Stimulated activated CD4-positive, alpha-beta T cell treated with anti-CD3 and anti-CD28 coated beads, Interleukin-15, amount 100 ng/mL, for 1 hour (primary cell): ENCODE measurements around the gene GREB1.

Experiments
- DNase-seq, 2 donors: peaks; one replicate each; pipeline ENCODE4 v3.0.0-alpha.2; 2020; ENCODE audit warnings: low read depth in 1 of 2, low spot score in 1 of 2

The GREB1 gene, protein sequence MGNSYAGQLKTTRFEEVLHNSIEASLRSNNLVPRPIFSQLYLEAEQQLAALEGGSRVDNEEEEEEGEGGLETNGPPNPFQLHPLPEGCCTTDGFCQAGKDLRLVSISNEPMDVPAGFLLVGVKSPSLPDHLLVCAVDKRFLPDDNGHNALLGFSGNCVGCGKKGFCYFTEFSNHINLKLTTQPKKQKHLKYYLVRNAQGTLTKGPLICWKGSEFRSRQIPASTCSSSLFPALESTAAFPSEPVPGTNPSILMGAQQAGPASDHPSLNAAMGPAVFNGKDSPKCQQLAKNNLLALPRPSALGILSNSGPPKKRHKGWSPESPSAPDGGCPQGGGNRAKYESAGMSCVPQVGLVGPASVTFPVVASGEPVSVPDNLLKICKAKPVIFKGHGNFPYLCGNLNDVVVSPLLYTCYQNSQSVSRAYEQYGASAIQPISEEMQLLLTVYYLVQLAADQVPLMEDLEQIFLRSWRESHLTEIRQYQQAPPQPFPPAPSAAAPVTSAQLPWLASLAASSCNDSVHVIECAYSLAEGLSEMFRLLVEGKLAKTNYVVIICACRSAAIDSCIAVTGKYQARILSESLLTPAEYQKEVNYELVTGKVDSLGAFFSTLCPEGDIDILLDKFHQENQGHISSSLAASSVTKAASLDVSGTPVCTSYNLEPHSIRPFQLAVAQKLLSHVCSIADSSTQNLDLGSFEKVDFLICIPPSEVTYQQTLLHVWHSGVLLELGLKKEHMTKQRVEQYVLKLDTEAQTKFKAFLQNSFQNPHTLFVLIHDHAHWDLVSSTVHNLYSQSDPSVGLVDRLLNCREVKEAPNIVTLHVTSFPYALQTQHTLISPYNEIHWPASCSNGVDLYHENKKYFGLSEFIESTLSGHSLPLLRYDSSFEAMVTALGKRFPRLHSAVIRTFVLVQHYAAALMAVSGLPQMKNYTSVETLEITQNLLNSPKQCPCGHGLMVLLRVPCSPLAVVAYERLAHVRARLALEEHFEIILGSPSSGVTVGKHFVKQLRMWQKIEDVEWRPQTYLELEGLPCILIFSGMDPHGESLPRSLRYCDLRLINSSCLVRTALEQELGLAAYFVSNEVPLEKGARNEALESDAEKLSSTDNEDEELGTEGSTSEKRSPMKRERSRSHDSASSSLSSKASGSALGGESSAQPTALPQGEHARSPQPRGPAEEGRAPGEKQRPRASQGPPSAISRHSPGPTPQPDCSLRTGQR (N-terminal part only)

DNA sequence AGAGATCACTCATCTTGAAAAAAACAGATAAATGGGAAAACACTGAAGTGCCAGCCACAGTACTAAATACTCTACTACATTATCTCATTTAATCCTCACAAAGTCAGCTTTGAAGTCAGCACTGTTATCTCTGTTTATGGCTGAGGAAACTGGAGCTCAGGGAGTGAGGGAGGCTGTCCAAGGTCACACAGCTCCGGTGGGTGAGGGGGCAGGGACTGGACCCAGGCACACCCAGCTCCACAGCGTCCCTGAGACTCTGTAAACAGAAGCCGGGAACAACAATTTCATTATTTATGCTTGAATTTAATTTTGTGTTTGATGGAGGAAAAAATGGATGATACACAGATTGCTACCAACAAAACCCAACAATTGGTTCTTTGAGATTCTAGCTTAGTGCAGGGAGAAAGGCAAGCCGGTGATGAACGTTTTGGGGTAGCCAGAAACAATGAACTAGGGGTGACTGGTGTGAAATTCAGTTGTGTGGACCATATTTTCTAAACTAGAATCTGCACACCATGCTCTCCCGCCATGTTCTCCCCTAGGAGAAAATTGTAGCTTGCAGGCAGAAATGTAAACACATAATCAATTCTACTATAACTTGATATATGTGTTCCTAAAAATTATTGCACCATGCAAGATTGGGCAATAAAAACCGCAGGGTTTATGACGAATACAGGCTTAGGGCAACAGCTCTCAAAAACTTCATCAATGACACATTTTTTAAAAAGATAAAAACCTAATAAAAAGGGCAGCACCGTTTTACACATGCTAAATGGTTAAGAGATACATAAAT lies at the start of gene GREB1:
Gene GREB1, plus strand, starts transcription at position 768 of the 793 bp plus-strand sequence. CDS start 22,570 bp downstream, outside the sequence.
- no peak for DNase-seq

DNA sequence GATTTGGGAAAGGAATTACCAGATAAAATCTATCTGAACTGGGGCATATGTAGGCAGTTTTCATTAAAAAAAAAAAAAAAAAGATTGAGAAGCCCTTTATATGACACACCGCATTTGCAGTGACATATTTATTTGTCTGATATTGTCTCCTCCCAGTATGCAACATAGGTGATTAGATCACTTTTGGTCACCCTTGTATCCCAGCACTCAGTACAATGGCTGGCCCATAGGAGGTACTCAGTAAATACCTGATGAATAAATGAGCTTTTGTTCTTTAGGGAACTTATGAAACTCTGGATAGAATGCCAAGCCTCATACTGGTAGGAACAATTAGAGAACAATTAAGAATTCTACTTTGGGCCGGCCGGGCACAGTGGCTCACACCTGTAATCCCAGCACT lies 45.0 kb upstream of the GREB1 start:
- DNase-seq, result no peak

DNA sequence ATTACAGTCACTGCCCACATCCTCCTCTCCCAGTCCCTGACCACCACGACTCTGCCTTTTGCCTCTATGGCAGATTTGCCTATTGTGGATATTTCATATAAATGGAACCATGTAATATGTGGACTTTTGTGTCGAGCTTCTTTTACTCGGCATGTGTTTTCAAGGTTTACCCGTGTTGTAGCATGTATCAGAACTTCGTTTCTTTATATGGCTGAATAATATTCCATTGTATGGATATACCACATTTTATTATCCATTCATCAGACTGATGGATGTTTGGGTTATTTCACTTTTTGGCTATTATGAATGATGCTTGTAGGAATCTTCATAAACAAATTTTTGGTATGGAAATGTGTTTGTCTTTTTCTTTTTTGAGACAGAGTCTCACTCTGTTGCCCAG lies 43.7 kb upstream of the GREB1 start:
- DNase-seq, result no peak

DNA sequence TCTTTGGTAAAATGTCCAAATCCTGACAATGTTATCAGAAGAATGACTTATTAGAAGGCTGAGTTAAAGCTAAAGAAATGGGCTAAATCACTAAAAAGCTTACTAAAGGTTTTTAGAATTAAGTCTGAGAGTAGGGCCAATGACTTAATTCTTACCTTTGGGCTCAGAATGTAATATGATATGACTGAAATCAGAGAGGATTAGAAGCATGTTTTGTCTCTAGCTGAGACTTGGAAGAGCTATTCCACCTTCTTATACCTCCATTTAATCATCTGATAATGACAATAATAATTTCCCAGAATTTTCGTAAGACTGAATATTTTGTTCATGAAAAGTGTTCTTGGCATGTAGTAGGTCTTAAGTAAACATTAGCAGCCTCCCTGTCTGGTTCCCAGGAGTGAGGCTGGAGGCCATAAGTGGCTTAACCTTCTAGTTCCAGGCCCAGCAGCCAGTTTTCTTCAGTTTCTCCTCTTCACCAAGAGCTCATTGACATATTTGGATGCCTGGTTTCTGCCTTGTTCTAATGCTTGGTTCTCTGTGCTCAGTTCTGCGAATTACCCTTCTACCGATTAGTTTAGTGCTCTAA lies 42.4 kb upstream of the GREB1 start:
- DNase-seq, result no peak

DNA sequence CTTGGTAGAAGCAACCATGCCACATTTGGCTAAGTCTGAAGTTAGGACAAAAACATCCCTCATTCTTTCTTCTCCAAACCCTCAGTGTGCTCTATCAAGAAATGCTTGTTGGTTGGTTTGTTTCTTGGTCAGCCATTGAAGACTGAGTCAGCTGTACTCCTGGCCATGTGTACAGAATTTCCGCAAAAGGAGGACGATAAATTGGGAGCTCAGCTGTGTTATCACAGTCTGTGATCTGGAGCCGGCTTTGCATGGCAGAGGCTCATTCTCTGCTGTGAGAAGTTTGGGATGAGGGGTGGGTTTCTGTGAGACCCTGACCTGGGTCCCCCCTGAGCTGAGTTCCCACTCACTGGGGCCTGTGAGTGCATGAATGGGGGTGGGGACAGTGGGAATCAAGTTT lies 41.6 kb upstream of the GREB1 start:
- no peak for DNase-seq

DNA sequence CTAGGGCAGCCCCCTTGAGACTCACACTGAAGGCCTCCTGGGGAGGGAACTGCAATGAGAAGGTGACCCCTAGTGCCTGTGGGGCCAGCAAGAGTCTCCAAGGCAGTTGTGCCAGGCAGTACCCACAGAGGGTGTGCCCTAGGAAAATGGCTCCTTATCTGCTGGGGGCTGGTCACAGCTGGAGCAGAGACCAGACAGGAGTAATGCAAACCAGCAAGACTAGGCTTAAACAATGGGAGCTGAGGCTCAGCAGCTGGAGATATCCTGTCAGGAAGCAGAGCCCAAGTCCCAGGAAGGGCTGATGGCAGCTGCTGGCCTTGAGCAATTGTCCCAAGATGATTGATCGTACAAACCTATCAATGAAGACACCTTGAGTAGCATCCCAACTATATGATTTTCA lies 41.1 kb upstream of the GREB1 start:
- DNase-seq, result no peak

DNA sequence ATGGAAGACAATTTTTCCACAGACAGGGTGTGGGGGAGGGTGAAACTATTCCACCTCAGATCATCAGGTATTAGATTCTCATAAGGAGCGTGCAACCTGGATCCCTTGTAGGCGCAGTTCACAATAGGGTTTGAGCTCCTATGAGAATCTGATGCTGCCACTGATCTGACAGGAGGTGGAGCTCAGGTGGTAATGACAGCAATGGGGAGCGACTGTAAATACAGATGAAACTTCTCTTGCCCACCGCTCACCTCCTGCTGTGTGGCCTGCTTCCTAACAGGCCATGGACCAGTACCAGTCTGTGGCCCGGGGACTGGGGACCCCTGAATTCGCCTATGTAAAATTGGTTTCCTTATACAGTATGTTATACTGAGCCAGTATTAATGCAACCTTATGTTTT lies 40.6 kb upstream of the GREB1 start:
- DNase-seq, result no peak

DNA sequence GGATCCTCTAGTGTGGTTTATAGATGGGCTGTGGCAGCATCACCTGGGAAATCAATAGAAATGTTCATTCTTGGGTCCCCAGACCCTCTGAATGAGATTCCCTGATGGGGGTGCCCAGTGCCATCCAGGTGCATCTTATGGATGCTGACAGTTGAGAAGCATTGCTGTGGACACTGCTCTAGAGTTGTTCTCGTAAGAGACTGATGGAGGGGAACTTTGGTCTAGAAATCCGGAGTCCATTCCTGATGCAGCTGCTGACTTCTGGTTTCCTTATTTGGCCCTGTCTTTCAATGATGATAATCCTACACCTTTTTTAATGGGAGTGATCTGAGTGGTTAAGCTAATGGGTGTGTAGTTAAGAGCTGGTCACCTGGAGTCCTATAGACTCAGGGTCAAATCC lies 39.5 kb upstream of the GREB1 start:
- no peak for DNase-seq

DNA sequence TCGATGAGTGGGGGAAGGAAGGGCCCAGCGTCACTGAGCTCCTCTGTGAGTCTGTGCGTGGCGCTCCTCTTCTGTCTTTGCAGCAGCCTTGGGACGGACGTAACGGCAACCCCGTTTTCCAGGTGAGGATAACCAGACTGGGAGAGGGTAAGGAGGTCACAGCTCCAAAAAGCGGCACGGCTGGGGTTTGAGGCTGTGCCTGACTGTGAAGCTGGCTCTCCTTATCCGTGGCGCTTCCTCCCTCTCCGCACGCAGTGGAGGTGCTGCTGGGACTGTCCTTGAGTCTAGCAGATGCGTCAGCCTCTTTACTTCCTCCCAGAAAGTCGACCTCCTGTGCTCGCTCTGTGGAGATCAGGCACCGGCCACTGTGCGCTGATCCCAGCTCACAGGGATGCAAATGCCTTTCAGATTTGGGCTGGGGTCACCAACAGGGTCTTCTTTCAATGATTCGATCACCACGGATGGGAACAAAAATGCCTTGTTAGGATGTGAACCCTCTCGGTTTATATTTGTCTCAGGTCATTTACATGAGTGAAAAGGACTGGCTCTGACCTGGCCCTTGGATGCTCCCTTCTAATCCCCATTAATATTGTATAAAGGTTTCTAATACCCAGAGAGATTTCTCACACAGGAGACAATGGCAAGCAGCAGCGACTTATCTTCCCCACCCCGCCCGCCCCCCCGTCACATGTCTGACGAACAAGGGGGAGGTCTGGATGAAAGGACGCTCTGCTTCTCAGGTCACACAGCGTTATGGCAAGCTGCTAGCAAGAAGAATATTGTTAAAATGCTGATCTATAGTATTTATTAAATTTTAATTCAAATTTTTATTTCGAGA lies 37.8 kb upstream of the GREB1 start:
- no peak for DNase-seq

DNA sequence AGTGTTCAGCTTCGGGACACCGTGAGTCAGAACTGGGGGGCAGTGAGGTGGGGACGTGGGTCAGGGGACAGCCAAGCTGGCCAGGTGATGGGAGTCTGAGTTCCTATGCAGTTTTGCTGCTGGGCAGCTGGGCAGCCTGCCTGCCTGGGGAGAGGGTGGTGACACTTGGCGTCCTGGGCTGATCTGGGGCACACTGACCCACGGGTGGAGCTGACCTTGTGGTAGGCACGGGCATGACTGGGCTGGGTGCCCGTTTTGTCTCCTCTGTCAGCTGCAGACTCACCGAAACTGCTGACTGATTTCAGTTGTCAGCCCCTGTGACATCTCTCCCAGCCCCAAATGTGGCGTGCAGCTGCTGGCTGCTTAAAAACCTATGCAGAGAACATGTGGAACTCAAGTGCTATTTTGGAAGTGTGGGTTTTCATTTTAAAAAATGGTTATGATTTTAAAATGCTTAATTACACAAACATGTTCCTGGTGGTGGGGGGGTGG lies 35.3 kb upstream of the GREB1 start:
- no peak for DNase-seq

DNA sequence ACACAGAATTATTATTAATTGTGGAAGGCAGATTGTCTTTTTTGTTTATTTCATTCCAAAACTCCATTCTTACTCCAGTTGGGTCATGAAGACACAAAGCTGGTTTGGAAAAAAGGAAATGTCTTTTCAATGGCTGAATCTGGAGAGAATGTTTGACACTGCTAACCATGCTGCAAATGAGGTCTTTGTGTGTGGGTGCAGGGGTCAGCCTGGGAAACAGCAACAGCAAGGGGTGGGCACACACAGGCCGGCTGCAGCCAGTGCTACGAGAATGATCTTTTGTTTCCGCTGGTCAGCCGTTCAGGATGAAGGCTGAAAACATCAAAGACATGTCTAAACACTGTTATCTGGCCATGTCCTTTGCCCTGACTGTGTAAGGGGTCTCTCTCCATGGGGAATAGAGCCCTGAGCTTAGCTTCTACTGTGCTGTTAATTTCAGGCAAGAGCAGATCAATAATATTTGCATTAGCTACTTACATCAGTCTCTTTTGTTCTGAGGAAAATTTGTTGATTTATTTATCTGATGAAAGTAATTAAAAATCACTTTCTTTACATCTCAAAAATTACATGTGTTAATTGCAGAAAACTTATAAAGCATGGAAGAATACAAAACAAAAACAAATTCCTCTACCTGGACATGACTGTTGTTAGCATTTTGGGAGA lies 34.6 kb upstream of the GREB1 start:
- DNase-seq, result no peak

DNA sequence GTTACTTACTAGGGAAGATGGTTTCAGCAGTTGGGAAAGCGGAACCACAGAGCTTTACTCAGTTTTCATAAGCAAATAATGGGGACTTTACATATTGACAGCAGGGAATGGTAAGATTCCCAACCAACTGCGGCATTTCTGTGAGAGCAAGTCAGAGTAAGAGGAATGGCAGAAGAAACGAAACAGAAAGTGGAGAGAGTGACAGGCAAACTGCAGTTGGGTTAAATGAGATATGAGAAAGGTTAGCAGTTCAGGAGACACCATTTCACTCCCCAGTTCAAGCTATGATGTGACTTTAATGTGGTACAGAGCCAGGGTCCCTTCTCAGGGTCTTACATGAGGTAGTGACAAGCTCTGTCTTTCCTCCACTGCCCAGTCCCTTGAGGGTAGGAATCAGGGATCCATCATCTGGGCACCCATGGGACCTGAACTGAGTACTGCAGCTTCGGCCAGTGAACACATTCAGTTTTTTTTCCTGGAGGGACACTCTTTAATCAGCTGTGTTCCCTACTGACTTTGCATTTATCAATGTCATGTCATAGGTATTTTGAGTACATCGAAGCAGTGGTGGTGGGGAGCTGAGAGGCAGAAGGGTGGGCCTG lies 33.0 kb upstream of the GREB1 start:
- no peak for DNase-seq

DNA sequence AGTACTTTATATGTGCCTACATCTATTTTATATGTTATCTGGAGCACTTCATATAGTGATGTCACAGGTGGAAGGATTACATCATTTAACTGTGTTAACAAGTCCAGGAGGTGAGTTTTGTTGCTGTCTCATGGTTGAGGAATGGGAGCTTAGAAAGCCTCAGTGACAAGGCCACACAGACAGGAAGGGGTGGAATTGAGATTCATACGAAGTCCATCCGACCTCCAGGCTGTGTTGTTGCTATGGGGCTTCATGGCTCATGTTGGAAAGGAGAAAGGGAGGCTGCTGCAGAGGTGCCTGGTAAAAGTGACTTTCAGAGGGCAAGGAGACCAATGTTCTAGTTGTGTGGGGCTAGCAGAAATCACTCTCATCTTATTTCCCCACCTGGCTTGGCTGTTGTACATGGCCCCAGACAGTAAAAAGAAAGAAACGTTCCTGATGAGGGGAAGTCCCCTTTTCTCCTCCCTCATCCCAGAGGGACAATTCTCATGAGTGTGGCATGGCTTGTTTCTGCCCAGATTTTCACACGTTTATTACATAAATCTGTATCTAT lies 31.0 kb upstream of the GREB1 start:
- no peak for DNase-seq

DNA sequence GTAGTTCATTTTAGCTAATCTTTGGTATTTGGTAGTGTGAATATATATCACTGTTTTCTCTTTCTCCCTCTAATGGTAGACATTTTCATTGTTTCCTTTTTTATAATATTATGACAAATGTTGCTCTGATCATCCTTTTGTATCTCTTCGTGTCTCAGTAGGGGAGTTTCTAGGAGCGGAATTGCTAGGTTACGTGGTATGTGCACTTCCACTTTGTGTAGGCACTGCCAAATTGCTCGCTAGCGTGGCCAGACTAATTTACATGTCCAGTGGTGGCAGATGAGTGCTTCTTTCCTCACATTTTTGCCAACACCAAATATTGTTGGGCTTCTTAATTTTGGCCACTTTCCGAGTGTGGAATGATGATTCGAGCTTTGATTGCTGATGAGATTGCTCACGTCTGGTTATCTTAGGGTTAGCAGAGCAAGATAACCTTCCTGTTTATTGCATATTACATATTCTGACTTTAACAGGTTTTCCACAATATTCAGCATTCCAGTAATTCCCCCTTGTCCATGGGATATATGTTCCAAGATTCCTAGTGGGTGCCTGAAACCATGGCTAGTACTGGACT lies 30.4 kb upstream of the GREB1 start:
- no peak for DNase-seq

DNA sequence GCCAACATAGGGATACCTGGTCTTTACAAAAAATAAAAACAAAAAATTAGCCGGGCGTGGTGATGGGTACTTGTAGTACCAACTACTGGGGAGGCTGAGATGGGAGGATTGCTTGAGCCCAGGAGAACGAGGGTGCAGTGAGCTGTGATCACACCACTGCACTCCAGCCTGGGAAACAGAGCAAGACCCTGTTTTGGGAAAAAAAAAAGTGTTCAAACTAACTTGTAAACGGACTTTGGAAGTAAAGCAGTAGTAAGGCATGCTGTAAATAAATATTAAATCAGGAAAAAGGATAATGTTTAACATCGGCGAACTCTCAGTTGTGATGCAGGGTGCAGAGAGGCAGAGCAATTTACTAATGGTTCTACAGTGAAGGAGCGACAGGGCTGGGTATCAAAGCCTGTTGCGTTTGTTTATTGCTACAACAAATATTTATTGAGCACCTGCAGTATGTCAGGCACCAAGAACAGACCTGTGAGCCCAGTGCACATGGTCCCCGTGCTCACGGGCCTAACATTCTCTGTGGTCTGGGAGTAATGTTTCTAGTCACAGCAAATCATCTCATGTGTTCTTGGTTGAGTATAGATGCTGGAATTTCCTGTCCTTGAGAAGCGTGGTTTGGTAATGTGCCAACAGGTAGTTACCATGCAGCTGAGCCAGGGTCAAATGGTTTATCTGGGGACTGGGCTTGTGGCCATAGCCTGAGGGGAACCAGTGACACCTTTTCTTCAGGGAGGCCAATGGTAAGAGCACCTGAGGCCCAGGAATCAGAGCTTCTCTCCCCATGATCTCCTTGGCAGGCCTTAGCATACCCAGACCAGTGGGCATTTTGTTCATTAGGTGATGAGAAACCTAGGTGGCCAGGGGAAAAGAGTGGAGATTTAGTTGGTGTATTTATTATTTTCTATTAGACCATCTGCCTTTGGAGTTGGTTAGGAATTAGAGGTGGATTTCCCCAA lies 27.9 kb upstream of the GREB1 start:
- no peak for DNase-seq

DNA sequence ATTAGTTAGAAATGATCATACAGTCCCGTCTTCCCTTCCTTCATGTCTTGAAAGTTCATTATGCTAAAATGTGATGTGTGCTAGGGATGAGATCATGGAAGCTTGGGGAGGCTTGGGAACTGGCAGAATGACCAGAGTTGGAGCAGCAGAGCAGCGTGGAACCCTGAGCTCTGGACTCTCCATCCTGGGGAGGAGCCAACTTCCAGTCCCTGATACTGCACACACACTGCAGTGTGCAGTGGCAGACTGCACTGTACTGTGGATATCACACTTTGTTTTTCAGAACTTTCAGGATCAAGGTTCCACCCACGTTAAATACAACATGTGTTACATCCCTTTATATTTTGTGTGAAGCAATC lies 27.3 kb upstream of the GREB1 start:
- DNase-seq, result no peak

DNA sequence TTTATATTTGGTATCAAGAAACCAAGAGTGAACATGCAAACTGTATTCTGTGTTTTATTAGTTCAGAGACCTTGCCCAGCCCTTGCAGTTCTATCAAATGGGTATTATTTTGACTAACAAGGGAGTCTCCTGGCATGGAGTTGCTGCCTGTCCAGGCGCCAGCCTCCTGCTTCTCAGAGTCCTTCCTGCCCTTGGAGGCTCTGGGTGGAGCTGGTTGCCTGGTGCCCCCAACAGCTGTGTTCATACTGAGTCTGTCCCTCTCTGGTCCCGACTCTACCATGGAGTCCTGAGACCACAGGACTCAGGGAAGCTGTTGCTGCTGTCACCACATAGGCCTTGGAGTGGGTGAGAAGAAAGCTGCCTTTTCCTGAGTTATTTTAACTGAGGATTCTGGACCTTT lies 26.3 kb upstream of the GREB1 start:
- DNase-seq, result no peak
